CD4-positive, alpha-beta T cell treated with Interleukin-6 for 4 hours (primary cell): ENCODE results near the gene PRKCA.
"Not testable (repeated sequence)": the region's sequence is repeated elsewhere in the genome, so short reads cannot be mapped to it uniquely, and the experiment has no call there.

Experiments used
- DNase-seq: peaks from one replicate; pipeline ENCODE4 v3.0.0-alpha.2; 2020; ENCODE audit warnings: mixed read lengths

Gene PRKCA

DNA sequence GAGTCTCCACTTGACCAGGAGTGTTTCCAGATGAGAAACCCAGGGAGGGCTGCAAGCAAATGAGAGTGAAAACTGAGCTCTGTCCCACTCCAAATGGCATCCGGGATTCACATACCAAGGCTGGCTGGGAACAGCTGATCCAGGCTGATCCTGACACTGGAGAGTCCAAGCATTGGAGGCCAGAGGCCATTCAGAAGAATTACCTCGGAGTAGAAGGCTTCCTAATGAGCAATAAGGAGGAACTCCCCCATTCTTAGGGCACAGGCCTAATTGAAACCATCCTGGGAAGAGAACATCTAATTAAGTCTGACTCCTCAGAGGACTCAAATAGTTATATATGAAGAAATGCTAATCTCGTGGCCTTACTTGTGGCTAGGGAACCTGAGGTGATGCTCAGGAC, 142.8 kb downstream of the PRKCA start:
- no peak for DNase-seq

DNA sequence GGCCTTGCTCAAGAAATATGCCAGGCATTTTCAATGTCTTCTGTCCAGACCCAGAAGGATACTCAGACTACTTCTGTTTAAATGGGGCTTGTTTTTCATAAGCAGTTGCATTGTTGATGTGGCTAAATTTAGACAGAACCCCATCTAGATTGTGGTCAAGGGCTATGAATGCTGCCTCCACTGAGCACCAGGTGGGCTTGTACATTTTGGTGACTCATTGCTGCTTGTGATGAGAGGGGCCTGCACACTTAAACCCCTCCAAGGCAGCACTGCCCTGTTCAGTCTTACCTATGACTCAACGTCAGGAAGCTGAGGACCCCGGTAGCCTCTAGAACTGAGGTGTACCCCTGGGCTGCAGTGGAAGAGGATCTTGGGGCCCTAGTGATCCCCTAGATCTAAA, 144.0 kb downstream of the PRKCA start:
- no peak for DNase-seq

DNA sequence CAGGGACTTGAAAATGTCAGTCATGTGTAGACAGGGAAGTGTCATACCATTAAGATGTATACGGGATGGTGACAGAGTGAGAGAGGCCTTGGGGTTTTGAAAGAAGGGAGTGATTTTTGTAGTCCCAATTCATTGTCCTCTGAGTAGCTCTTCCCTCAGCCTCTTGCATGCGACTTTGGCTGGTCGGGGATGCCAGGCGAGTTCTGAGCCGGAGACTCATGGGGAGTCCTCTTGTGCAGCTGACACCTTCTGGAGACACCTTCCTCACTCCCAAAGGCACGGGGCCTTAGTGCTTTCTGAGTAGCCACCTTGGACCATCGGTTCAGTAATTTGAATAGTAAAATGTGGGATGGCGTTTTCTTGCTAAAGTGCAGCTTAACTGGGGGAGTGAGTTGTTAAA, 144.7 kb downstream of the PRKCA start:
- DNase-seq = no peak

GRCh38 chr17:66448026-66448639, 145.7 kb downstream of the PRKCA start:
- no peak for DNase-seq

DNA sequence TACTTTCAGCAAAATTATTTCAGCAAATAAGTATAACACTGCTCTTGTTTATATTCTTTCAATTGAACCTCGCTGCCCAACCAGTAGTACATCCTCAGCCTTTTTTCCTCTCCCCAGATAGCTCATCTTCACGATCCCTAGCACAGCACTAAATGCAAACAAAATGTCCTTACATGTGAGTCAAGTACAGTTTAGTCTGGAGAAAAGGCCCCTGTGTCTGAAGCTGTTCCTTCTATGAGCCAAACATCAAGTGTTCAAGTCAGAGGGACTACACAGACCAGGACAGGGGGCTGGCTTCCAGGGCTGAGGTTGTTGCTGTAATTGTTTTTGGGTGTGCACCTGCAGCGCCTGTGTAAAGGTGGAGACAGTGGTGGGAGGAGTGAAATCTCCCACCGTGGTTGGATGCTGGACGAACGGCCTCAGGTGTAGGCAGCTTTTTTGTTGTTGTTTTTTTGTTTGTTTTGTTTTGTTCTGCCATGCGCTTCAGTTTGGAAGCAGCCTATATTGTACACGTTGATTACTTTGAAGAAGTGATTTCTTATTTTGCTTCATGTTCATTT, 147.1 kb downstream of the PRKCA start:
- no peak for DNase-seq

GRCh38 chr17:66450008-66450851, 147.8 kb downstream of the PRKCA start:
- no peak for DNase-seq

DNA sequence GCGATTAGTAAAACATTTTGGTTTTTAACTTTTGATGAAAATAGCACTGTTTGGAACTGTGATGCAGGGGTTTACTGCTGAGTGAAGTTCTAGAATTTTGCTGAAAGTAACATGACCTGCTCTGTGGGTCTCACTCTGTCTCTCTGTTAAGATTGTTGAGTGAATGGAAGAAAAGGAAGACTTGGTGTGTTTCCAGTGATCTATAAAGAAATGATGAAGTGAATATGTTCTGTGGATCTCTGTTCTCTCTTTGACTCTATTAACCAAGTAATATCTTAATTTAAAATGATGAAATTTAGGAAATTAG, 148.4 kb downstream of the PRKCA start:
- DNase-seq = no peak

GRCh38 chr17:66451188-66452149, 149.1 kb downstream of the PRKCA start:
- DNase-seq = no peak

DNA sequence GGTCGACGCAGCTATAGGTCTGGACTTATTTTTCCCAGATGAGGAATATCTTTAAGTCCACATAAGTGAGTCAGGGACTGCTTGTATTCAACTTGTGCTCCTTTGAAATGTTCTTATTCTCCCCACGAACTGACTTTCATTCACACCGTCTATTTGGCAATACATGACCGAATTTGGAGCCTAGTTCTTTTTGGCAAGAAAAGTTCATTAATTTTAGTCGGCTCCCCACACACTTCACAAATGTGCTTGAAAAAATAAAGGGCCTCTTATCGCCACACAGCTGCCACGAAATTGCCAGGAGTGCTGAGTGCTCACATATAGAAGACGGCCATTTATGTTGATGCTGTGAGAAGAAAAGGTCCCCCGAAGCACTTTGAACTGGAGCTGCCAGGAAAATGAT, 152.6 kb downstream of the PRKCA start:
- no peak for DNase-seq

DNA sequence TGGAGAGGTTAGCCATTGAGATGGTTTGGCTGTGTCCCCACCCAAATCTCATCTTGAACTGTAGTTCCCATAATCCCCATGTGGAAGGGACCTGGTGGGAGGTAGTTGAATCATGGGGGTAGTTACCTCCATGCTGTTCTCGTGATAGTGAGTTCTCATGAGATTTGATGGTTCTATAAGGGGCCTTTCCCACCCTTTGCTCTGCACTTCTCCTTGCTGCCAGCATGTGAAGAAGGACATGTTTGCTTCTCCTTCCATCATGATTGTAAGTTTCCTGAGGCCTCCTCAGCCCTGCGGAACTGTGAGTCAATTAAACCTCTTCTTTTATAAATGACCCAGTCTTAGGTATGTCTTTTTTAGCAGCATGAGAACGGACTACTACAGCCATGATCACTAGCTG, 155.1 kb downstream of the PRKCA start:
- DNase-seq = not testable (repeated sequence)

DNA sequence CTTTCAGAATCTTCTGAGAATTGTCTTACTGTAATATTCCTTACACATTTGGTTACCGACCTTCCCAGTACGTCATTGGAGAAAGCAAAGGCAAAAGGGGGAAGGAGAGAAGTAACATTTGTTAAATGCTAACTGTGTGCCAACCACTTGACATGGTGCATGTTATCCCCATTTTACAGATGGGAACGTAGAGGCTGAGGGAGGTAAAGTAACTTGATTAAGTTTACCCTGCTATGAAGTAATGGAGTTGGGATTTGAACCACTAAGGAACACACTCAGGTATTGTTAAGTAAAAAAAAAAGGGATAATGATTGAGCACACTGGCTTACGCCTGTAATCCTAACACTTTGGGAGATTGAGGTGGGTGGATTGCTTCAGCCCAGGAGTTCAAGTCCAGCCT, 156.4 kb downstream of the PRKCA start:
- no peak for DNase-seq

GRCh38 chr17:66459811-66460270, 157.4 kb downstream of the PRKCA start:
- no peak for DNase-seq

- no peak for DNase-seq
Measured at GRCh38 chr17:66460558-66460957, 158.1 kb downstream of the PRKCA start.

DNA sequence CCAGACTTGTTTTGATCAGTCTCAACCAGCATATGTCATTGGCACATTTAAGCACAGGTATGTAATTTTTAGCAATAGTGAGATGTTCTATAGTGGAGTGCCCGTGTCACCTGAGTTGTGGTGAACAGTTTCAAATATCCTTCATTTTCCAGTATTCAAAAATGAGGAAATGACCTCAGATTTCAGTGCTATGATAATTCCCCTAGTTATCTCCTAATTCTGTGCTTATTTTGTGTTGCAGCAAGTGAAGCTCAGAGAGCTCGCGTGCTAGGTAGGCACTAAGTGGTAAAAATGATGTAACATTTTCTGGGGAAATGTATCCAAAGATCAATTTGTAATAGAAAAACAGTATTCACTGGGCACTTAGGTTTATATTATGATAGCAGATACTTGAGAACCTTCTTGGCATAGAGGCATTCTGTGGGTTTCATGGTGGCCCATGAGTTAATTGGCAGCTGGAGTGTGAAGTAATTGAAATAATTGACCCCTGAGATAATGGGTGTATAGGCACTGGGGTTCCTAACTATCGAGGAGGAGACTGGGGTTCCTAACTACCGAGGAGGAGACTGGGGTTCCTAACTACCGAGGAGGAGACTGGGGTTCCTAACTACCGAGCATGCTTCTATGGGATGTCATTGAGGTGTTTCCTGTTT, 159.1 kb downstream of the PRKCA start:
- no peak for DNase-seq

- DNase-seq = no peak
Measured at GRCh38 chr17:66462010-66462409, 159.6 kb downstream of the PRKCA start.

GRCh38 chr17:66464921-66465320, 162.5 kb downstream of the PRKCA start:
- no peak for DNase-seq

DNA sequence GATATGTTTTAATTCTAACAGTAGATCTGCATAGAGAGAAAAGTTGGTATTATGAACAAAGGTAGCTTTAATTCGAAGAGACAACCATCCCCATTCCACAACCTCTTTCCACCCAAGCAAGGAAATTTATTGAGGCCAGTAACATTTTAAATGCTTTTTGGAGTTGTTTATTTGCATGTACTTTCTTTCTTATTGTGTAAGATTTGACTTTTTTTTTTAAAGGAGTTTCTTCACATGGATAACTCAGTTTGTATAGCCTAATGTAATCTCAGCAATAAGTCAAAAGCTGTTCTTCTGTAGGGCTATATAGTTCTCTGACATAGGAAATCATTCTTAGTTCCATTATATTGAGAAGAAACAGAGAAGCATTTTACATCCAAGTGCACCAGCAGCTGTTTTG, 163.3 kb downstream of the PRKCA start:
- no peak for DNase-seq

- no peak for DNase-seq
Measured at GRCh38 chr17:66466106-66466820, 163.8 kb downstream of the PRKCA start.

- DNase-seq = peak; percentile 27
Measured at GRCh38 chr17:66466840-66467367, 164.5 kb downstream of the PRKCA start.

GRCh38 chr17:66467766-66468165, 165.4 kb downstream of the PRKCA start:
- no peak for DNase-seq

GRCh38 chr17:66468241-66469087, 166.1 kb downstream of the PRKCA start:
- DNase-seq = no peak
